Head of caudate nucleus (tissue), 42 donors: Measurements from ENCODE around the gene NETO2.
A peak's percentile ranks its signal among the peaks of the same experiment; 100 is the strongest.
"Not testable (repeated sequence)": the region's sequence is repeated elsewhere in the genome, so short reads cannot be mapped to it uniquely, and the experiment has no call there.

ENCODE experiments used
- DNase-seq, 42 donors: peaks; one replicate each; pipeline versions ENCODE4 v3.0.0 to v3.0.0-alpha.2; 2020 to 2021; ENCODE audit warnings: mixed read lengths in 7 of 42
- intact Hi-C: fragments of 100-400 bp; cut with DNase I; formaldehyde crosslinking; loops from one replicate; pipeline ENCODE4 v1.15.0; 2022

The NETO2 gene

DNA sequence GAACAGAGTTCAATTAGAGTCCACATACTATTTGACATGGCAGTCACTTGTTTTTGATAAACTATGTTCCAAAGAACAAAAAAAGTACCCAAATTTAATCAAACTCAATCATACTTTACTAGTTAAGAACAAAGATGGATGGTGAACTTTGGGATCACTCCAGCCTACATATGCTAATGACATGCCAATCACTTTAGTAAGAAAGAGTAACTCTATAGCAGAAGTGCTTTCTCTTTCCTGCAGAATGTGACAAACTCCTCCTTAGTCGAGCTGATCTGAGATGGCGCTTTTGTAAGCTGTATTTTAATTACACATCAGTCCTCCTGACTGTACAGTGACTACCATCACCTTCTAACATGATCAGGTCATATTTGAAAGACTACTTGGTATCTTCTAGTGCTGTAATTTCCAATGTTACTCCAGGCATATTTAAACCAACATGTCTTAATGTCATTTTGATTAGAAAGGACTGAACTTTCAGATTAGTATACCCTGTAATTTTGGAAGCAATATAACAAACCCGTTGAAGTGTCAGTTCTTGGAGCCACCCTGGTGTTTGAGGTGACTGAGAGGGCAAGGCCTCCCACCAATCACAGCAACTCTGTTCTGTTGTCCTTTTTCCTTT is 4.1 kb downstream of the NETO2 start:
- peak in 5 of 42 donors; percentile 13 to 65 (median 47) for DNase-seq
- intact Hi-C loops: loop anchor here (5.0 to 10.0 kb wide), 3 partner anchors 915 to 1485 kb away; no protein-coding TSS in a partner anchor

DNA sequence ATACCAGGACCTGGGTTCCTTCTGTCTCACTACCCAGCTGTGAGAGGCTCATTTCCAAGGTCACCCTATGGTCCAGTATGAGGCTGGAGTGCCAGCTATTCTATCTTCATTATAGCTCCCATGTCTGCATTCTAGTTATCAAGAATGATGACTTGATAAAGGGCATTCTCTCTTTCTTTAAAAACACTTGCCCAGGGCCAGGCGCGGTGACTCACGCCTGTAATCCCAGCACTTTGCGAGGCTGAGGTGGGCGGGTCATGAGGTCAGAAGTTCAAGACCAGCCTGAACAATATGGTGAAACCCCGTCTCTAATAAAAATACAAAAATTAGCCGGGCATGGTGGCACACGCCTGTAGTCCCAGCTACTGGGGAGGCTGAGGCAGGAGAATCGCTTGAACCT is 5.8 kb downstream of the NETO2 start:
- DNase-seq: not testable (repeated sequence)
- intact Hi-C loops: loop anchor here (10.0 kb wide), 1 partner anchor 1487 kb away; no protein-coding TSS in a partner anchor

DNA sequence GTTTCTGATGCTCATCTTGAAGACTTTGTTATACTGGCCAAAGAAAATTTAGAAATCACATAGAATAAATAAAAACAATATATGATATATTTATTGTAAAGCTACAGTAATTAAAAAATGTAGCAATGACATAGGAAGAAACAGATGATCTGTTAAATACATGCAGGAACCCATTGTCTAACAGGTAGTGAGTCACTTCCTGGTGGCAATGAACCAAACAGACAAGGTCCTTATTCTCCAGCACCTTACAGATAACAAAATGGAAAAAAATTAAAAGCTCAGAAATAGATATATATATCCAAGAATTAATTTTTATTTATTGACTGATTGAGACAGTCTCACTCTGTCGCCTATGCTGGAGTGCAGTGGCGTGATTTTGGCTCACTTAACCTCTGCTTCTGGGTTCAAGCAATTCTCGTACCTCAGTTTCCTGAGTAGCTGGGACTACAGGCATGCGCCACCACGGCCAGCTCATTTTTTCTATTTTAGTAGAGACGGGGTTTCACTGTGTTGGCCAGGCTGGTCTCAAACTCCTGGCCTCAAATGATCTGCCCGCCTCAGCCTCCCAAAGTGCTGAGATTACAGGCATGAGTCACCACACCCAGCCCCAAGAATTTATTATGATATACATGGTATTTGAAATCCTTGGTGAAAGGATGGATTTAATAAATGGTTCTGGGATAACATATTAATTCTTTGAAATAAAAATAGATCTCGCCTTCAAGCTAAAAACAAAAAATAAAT is 7.5 kb downstream of the NETO2 start:
- no peak for DNase-seq
- intact Hi-C loops: loop anchor here (10.0 kb wide), 1 partner anchor 1489 kb away; no protein-coding TSS in a partner anchor

DNA sequence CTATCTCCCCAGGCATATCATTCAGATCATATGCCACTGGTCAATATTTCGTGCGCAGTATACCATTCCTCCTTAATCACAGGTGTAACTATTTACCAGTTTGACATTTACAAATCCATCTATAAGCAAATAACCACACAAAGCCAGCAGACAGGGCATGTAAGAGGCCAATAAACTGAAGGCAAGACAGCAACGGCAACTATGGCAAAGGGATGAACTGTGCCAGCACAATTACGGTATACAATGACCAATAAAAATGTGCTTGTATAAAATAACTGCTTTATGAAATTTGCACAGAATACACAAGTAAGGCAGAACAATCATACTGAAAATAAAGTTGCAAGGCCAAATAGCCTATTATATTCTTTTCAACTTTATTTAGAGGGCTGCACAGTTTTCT is 9.2 kb downstream of the NETO2 start:
- DNase-seq: no peak
- intact Hi-C loops: loop anchor here (10.0 kb wide), 1 partner anchor 1490 kb away; no protein-coding TSS in a partner anchor

DNA sequence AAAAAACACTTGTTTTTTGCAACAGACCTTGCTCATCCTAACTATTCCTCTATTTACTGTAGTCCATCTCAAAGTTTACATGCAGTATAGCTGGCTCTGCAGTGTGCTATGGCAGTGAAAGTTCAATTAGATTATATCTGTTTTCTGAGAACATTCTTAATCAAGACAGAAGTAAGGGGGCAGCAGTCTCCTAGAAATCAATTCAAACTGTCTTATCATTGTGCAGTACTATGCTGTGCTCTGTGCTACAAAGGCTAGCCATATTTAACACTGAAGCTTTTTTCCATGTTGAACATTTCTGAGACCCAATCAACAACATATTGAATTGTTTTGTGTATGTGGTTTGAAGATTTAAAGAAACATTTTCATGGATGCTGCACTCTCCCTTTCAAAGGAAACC is 11.4 kb downstream of the NETO2 start:
- intact Hi-C loops: loop anchor here (10.0 kb wide), 1 partner anchor 1492 kb away; no protein-coding TSS in a partner anchor
- DNase-seq: no peak

- intact Hi-C loops: loop anchor here (10.0 kb wide), 1 partner anchor 1495 kb away; no protein-coding TSS in a partner anchor
- DNase-seq: no peak
These were observed 13.8 kb downstream of the NETO2 start for GRCh38 chr16:47129755-47130435.

GRCh38 chr16:47127541-47127940 is 16.2 kb downstream of the NETO2 start:
- intact Hi-C loops: no loop called here

GRCh38 chr16:47125757-47126156 is 18.0 kb downstream of the NETO2 start:
- no peak for DNase-seq
- intact Hi-C loops: no loop called here

More at GRCh38 chr16:47127541-47127940, 16.2 kb downstream of the NETO2 start:
- DNase-seq: no peak

DNA sequence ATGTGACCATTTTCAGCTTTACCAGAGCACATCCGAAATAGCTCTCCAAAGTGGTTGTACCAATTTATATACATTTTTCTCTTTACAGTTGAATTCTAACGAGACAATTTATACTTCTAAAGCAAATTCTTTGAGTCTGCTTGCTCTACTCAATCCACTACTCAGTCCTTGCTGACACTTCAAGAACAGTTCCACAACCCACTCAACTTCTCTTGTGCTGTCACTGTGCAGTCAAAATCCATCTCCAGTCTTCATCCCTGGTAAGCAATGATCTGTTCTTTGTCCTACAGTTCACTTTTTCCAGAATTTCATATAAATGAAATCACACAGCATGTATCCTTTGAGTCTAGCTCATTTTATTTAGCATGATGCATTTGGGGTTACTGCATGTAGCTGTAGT is 30.6 kb downstream of the NETO2 start:
- intact Hi-C loops: no loop called here
- DNase-seq: peak in 7 of 42 donors; percentile 19 to 67 (median 33)

GRCh38 chr16:47110939-47111338 is 32.8 kb downstream of the NETO2 start:
- DNase-seq: no peak
- intact Hi-C loops: no loop called here

DNA sequence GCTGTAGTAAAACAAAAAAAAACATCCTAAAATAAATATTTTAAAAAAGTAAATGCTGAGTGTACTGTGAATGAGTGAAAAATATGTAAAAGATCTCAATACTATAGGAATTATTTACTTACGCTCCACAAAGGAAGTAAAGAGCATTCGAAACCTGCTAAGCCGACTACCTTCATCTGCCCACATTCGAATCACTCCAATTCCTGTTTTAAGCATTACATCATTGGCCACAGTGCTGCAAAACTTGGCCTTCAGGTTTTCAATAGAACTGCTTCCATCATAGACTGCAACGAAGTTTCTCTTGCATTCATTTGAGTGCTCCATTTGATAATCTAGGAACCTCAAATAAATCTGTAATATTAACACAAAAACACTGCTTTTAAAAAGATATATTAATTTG is 34.4 kb downstream of the NETO2 start:
- no peak for DNase-seq
- intact Hi-C loops: no loop called here

DNA sequence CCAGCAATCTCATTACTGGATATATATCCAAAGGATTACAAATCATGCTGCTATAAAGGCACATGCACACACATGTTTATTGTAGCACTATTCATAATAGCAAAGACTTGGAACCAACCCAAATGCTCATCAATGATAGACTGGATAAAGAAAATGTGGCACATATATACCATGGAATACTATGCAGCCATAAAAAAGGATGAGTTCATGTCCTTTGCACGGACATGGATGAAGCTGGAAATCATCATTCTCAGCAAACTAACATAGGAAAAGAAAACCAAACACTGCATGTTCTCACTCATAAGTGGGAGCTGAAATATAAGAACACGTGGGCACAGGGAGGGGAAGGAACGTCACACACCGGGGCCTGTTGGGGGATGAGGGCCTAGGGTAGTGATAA is 40.8 kb downstream of the NETO2 start:
- DNase-seq, intact Hi-C loops: not testable (repeated sequence)

DNA sequence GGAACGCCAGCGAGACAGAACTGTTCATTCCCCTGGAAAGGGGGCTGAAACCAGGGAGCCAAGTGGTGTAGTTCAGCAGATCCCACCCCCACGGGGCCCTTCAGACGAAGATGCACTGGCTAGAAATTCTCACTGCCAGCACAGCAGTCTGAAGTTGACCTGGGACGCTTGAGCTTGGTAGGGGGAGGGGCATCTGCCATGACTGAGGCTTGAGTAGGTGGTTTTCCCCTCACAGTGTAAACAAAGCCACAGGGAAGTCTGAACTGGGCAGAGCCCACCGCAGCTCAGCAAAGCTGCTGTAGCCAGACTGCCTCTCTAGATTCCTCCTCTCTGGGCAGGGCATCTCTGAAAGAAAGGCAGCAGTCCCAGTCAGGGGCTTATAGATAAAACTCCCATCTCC is 46.6 kb downstream of the NETO2 start:
- DNase-seq, intact Hi-C loops: not testable (repeated sequence)

- no peak for DNase-seq
- intact Hi-C loops: no loop called here
These were observed 47.4 kb downstream of the NETO2 start for GRCh38 chr16:47096297-47096696.

DNA sequence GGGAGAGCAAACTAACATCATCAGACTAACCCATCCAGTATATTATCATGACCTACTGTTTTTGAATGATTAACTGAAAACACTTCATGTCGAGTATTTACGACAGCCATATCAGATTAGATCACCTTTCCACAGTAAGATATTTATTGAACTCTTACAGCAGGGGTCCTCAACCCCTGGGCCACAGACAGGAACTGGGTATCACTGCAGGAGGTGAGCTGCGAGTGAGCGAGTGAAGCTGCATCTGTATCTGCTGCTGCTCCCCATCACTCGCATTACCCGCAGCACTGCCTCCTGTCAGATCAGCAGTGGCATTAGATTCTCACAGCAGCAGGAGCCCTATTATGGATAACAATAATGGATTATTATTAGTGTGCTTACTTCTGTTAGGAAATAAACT is 59.5 kb downstream of the NETO2 start:
- peak in 1 of 42 donors; percentile 27 for DNase-seq
- intact Hi-C loops: no loop called here

GRCh38 chr16:47082099-47082865 is 61.5 kb downstream of the NETO2 start:
- no peak for DNase-seq
- intact Hi-C loops: no loop called here

- intact Hi-C loops: no loop called here
- no peak for DNase-seq
These were observed 62.6 kb downstream of the NETO2 start for GRCh38 chr16:47081115-47081514.

GRCh38 chr16:47079860-47080259 is 63.9 kb downstream of the NETO2 start:
- peak in 1 of 42 donors; percentile 21 for DNase-seq
- intact Hi-C loops: no loop called here
